Ishikawa (cell line): ENCODE results near the gene LILRB1.

Experiments used
- CEBPB ChIP-seq: IDR thresholded peaks from 2 replicates; pipeline ENCODE4 v1.6.1; 2012
- CREB1 ChIP-seq: IDR thresholded peaks from 2 replicates; pipeline ENCODE4 v1.6.1; 2012; ENCODE audit warnings: low read depth
- EGR1 ChIP-seq: IDR thresholded peaks from 2 replicates; pipeline ENCODE4 v1.6.1; 2012
- EP300 ChIP-seq: IDR thresholded peaks from 2 replicates; pipeline ENCODE4 v1.6.1; 2012; ENCODE audit warnings: borderline replicate concordance
- FOXM1 ChIP-seq: IDR thresholded peaks from 2 replicates; pipeline ENCODE4 v1.6.1; 2012; ENCODE audit warnings: low read depth, borderline replicate concordance
- MAX ChIP-seq: IDR thresholded peaks from 2 replicates; pipeline ENCODE4 v1.6.1; 2012
- NFIC ChIP-seq: IDR thresholded peaks from 2 replicates; pipeline ENCODE4 v1.6.1; 2012
- RAD21 ChIP-seq: IDR thresholded peaks from 2 replicates; pipeline ENCODE4 v1.6.1; 2012; ENCODE audit warnings: low read depth
- REST ChIP-seq: IDR thresholded peaks from 2 replicates; pipeline ENCODE4 v1.6.1; 2012; ENCODE audit warnings: low read depth, mild to moderate bottlenecking
- TAF1 ChIP-seq: IDR thresholded peaks from 2 replicates; pipeline ENCODE4 v1.6.1; 2012; ENCODE audit warnings: low read depth, mild to moderate bottlenecking
- TCF12 ChIP-seq: IDR thresholded peaks from 2 replicates; pipeline ENCODE4 v1.6.1; 2012; ENCODE audit warnings: low read depth
- TEAD4 ChIP-seq: IDR thresholded peaks from 2 replicates; pipeline ENCODE4 v1.6.1; 2012
- USF1 ChIP-seq: IDR thresholded peaks from 2 replicates; pipeline ENCODE4 v1.6.1; 2012
- YY1 ChIP-seq: IDR thresholded peaks from 2 replicates; pipeline ENCODE4 v1.6.1; 2012; ENCODE audit warnings: low read depth
- ZBTB7A ChIP-seq: IDR thresholded peaks from 2 replicates; pipeline ENCODE4 v1.6.1; 2012; ENCODE audit warnings: low read depth

Gene LILRB1

GRCh38 chr19:54616821-54617560 lies 13.3 kb upstream of the LILRB1 start:
- TF ChIP-seq ZBTB7A (no peak), YY1 (no peak), TCF12 (no peak), TAF1 (no peak), NFIC (no peak), USF1 (no peak), REST (no peak), FOXM1 (no peak), MAX (no peak), EGR1 (no peak), EP300 (no peak), RAD21 (no peak), CEBPB (no peak), TEAD4 (no peak), CREB1 (no peak)

GRCh38 chr19:54620464-54620863 lies 9.8 kb upstream of the LILRB1 start:
- TF ChIP-seq EGR1 (no peak), TEAD4 (no peak), REST (no peak), FOXM1 (no peak), MAX (no peak), RAD21 (no peak), CEBPB (no peak), YY1 (no peak)

GRCh38 chr19:54622431-54622830 lies 7.9 kb upstream of the LILRB1 start:
- no peak for TF ChIP-seq EP300
- no peak for TF ChIP-seq ZBTB7A
- TF ChIP-seq CEBPB: no peak
- no peak for TF ChIP-seq FOXM1
- no peak for TF ChIP-seq YY1
- TF ChIP-seq CREB1: no peak
- no peak for TF ChIP-seq MAX
- no peak for TF ChIP-seq REST
- TF ChIP-seq TCF12: no peak
- no peak for TF ChIP-seq EGR1
- TF ChIP-seq TAF1: no peak
- TF ChIP-seq USF1: no peak
- TF ChIP-seq TEAD4: no peak
- no peak for TF ChIP-seq NFIC
- TF ChIP-seq RAD21: no peak

GRCh38 chr19:54626757-54627156 lies 3.5 kb upstream of the LILRB1 start:
- TF ChIP-seq CEBPB (no peak), EP300 (no peak), TCF12 (no peak), REST (no peak), ZBTB7A (no peak), TAF1 (no peak), USF1 (no peak), FOXM1 (no peak), CREB1 (no peak)
